NCI-H524 (cell line): ENCODE results near the gene ZNF791.
A peak's percentile ranks its signal among the peaks of the same experiment; 100 is the strongest.
"Not testable (repeated sequence)": the region's sequence is repeated elsewhere in the genome, so short reads cannot be mapped to it uniquely, and the experiment has no call there.

ENCODE experiments used
- DNase-seq, 2 experiments: peaks; one replicate each; lab custom pipeline; 2025; lab: John Stamatoyannopoulos, UW

Gene ZNF791

GRCh38 chr19:12667731-12668302, 57.1 kb downstream of the ZNF791 start:
- no peak for DNase-seq

GRCh38 chr19:12668346-12668745, 57.6 kb downstream of the ZNF791 start:
- DNase-seq = no peak

- no peak for DNase-seq
Measured at GRCh38 chr19:12668932-12669269, 58.2 kb downstream of the ZNF791 start.

- DNase-seq = peak; percentile 59 to 86
Measured at GRCh38 chr19:12669270-12670158, 58.8 kb downstream of the ZNF791 start.

GRCh38 chr19:12670159-12670928, 59.6 kb downstream of the ZNF791 start:
- no peak for DNase-seq

GRCh38 chr19:12672744-12673143, 62.0 kb downstream of the ZNF791 start:
- DNase-seq = no peak

- DNase-seq = no peak
Measured at GRCh38 chr19:12675399-12675798, 64.7 kb downstream of the ZNF791 start.

- DNase-seq = no peak
Measured at GRCh38 chr19:12675940-12676339, 65.2 kb downstream of the ZNF791 start.

- peak; percentile 41 to 80 for DNase-seq
Measured at GRCh38 chr19:12676384-12676792, 65.7 kb downstream of the ZNF791 start.

- no peak for DNase-seq
Measured at GRCh38 chr19:12676928-12677327, 66.2 kb downstream of the ZNF791 start.

GRCh38 chr19:12678039-12678438, 67.3 kb downstream of the ZNF791 start:
- DNase-seq = not testable (repeated sequence)

GRCh38 chr19:12680034-12680433, 69.3 kb downstream of the ZNF791 start:
- no peak for DNase-seq

GRCh38 chr19:12681074-12681987, 70.6 kb downstream of the ZNF791 start, which contains the start of gene DHPS:
DHPS (minus strand) TSS chr19:12681880; CDS start chr19:12681766, 114 bp downstream.
- DNase-seq = peak; percentile 99
